Stimulated activated CD8-positive, alpha-beta memory T cell treated with anti-CD3 and anti-CD28 coated beads, Interleukin-2, amount 100 ng/mL, for 48 hours (primary cell): Measurements from ENCODE around the gene SMAD9.
"Not testable (repeated sequence)": the region's sequence is repeated elsewhere in the genome, so short reads cannot be mapped to it uniquely, and the experiment has no call there.

Source experiments
- DNase-seq, 2 donors: peaks; one replicate each; pipeline ENCODE4 v3.0.0-alpha.2; 2020; ENCODE audit warnings: low read depth in 2 of 2

The SMAD9 gene

DNA sequence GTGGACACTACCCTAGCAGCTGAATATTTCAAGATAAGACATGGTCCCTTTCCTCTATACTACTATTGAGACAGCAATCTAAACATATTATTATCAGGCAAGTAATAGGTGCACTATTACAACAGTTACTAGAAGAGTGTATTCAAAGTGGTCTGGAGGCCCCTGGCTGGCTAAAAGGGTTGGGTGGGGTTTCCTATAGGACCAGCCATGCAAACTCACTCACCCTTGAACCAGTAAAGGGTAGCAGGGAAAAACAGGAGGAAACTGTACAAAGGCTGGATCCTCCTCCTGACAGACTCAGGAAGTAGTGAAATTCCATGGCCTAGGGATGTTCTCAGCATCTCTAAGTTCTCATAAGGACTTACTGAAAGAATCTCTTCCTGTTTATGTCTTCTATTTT lies 7.7 kb downstream of the SMAD9 start:
- DNase-seq: no peak

DNA sequence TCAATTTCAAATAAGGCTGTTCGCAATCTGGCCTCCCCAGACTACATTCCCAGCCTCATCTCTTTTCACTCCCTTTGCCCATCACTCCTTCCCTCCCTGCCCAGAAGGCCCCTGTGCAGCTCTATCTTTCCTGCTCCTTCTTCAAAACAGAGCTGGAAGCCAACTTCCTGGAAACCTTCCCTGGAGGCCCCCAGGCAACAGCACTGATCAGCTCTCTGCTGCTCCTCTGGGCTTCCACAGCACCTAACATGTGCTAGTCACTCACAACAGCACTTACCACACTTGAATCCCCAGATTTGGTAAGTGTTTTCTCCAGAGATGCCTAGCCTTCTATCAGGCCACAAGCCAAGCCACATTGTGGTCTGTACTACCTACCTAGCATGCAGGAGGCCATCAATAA lies 9.5 kb downstream of the SMAD9 start:
- DNase-seq: no peak

DNA sequence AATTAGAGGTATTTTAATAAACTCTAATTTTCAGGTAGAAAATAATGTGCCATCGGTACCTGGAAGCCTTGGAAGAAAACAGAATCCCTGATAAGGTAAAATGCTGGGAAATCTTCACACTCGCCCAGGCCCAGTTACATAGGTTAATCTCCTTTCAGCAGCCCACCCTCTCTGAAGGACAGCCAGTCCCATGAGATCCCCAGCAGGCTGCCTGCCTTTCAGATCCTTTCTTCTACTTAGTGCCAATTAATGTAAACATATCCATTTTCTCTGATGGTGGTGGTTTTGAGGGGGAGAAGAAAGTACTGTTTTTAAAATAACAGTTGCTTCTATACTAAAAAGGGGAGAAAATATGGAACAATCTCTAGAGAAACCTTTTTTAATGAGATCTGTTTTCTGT lies 12.2 kb downstream of the SMAD9 start:
- DNase-seq: no peak

DNA sequence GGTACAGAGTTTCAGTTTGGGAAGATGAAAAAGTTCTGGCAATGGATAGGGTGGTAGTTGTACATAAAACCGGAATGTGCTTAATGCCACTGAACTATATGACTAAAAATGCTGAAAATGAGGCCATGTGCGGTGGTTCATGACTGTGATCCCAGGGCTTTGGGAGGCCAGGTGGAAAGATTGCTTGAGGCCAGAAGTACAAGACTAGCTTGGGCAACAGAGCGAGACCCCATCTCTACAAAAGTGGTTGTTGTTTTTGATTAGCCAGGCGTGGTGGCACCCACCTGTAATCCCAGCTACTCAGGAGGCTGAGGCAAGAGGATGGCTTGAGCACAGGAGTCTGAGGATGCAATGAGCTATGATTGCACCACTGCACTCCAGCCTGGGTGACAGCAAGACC lies 12.8 kb downstream of the SMAD9 start:
- DNase-seq: no peak

DNA sequence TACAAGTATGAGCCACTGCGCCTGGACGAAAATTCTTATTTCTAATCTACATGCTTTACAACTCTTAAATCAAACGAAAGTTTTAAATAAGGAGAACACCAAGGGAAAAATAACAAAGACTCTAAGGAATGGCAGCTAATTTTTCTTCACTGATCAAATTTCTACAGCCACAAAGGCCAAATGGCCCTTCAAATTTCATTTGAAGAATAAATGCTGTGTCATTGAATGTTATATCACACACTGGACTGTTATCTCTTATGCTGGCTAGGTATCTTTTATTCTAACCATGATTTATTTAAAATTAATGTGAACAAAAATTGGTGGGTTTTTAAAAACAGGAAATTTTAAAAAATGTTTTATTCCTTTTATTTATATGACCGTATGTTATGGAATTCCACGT lies 14.1 kb downstream of the SMAD9 start:
- DNase-seq: no peak

DNA sequence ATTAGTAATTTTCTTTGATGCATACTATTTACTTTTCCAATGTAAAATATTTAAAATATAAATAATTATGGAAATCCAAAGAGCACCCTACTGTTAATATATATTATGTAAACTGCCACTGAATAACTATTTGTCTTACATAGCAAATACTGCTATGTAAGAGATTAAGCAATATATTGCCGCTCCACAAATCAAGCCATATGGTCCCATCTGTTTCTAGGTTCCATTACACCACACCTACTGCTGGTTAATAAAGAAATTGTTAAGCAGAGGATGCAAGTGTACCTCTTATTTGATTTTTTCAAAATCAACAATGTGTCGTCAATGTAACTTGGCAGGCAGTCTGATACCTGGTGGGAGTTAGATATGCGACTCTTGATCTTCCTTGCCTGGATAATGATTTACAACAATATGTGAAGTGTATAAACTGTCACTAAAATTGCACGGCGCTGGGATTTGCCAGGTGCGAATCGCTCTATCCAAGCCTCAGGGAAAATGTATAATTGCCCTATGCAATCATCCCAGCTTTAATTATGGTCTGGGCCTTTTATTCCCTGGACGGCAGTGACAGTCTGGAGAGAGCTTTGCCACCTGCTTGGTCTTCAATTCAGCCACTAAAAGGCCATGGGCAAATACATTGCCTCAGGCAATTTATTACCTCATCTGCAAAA lies 16.0 kb downstream of the SMAD9 start:
- DNase-seq: no peak

DNA sequence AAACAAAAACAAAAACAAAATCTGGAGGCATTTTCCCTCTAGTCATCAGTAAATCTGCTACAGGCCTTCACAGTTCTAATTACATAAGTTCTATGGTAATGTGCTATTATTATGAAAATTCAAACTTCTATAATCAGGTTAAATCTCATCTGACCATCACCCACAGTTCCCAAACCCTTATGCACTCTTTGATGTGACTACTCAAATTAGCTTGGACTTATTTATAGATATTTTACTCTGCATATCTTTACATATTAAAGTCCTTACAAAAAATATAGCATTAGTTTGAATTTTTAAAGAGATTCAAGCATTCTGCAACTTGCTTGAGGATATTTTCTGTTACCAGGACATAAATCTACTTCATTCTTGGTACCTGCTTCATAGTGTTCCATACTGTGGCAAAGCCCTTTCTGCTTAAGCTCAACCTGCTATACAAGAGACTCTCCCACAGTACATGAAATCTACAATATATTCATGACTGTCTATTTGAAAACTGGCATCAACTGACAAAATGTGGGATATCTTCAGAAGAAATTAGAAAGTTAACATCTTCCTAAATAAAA lies 22.9 kb downstream of the SMAD9 start:
- DNase-seq: no peak

DNA sequence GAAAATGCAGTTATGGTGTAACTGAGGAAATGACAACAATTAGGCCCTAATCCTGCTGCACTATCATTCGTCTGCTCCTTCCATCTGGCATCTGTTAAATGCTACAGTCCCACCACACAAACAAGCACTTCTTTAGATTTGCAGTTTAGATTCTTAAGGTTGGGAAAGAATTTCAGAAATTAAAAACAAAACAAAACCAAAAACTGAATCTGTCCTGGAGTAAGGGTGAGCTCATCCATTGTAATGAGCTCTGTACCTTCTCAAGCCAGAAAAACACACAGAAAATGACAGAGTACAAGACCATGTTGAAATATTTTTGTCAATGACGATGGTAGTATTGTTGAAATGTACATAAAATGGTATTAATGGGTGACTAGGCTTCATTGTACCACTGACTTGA lies 28.3 kb downstream of the SMAD9 start:
- DNase-seq: no peak

DNA sequence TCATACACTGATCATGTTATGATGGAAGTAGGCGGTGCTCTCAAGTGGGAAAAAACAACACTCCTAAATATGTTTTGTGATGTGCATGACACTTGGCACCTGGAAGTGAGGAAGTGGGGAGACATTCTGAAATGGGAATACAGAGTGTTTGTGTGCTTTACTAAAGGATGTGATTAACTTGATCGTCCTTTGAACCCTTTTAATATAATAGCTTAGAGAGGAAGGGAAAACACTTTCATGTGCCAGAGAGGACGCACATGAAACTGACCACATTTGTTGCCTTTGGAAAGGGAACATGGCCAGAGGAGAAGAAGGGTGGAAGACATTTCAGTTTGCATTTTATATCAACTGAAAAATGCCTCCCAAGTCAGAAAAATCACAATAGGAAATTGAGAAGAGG lies 31.4 kb downstream of the SMAD9 start:
- no peak for DNase-seq

DNA sequence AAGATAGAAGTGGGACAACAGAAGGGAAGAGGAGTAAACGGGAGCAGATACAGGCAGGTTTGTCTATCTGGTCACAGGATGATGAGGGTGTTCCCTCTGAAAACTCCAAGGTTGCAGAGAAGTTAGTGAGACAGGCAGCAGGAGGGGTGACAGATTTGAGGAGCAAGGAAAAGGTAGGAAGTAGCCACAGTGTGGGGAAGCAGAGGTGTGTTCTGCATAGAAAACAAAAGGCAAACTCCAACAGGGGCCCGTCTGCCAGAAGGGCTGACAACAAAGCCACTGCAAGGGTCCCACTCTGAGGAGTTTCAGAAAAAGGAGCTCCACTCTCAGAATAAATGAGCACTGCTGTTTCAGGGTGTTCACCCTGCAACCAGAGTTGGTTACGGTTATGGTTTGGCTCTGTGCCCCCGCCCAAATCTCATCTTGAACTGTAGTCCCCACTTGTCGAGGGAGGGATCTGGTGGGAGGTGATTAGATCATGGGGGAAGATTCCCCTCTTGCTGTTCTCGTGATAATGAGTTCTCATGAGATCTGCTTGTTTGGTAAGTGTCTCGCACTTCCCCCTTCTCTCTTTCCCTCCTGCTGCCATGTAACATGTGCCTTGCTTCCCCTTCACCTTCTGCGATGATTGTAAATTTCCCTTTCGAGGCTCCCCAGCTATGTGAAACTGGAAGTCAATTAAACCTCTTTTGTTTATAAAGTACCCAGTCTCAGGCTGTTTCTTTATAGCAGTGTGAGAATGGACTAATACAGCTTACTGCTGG lies 32.1 kb downstream of the SMAD9 start:
- no peak for DNase-seq

DNA sequence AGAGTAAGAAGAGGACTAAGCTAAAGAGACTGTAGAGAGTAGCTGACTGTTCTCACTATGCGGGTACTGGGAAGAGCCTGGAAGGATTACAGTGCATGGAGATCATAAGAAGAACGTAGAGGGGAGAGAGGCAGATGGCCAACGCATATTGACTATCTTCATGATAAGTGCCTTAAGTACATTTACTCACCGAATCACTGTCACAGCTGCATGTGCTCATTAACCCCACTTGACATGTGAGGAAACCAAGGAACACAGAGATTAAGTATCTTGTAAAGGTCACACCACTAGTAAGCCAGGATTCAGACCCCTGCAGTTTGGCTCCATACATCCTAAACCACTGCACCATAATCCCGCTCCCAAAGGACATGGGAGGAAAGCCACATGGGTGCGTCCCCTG lies 34.1 kb downstream of the SMAD9 start:
- DNase-seq: no peak

DNA sequence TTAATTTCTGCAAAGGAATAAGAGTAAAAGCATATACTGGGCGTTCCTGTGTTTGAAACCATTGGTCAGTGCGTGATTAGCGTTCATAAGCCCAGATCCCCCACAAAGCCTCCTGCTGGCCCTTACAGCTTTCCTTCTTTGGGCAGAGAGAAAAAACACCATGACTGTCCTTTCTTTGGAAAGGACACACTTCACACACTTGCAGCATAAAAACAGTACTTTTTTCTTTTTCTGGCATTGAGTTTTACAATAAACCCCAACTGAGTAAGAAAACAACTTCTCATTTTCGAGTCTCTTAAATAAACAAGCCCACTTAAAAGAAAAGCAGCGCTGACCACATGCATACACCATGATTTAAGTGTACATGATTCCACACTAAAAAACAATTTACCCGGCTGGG lies 35.8 kb downstream of the SMAD9 start:
- no peak for DNase-seq

DNA sequence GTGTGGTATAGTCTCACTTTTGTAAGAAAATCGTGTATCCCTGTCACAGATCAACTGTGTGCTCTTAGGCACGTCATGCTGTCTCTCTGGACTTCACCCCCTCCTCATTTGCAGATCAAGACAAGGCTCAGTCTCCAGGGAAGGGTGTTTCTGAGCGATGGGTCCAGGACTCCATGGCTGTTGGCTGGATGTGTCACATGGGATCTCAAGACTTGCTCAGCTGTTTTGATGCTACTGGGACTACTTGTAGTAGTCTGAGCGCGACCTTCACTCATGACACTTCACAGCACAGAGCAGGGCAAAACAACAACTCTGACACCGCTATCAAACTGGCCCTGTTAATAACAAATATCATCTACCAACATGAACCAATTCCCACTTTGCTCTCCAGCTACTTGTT lies 36.2 kb downstream of the SMAD9 start:
- no peak for DNase-seq

DNA sequence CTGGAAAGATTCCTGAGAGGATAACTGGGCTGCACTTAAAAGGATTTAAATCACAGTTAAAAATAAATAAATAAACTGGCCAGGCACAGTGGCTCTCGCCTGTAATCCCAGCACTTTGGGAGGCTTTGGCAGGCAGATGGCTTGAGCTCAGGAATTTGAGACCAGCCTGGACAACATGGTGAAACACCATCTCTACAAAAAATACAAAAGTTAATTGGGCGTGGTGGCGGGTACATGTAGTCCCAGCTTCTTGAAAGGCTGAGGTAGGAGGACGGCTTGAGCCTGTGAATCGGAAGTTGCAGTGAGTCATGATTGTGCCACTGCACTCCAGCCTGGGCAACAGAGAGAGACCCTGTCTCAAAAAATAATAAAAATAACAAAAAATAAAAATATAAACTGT lies 36.6 kb downstream of the SMAD9 start:
- DNase-seq: not testable (repeated sequence)

DNA sequence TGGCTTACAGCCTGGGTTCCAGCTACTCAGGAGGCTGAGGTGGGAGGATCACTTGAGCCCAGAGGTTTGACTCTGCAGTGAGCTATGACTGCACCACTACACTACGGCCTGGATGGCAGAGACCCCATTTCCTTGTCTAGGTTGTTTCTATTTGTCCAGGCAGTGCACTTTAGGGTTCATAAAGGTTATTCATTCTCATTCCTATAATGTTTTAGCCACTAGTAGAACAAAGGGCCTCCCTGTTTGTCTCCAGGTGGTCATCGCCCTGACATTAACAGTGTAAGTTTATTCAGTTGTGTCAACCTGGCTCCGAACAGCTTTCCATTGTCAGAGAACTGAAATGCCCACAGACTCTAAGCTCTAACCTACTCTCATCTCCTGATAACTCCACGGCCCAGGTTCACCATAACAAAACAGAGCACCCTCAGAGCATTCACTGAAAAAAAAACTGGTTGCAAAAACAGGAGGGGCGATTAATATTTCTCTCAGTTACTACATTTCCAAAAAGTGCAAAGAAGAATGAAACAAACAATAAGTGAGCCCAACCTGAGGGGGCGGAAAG lies 37.1 kb downstream of the SMAD9 start:
- DNase-seq: no peak

DNA sequence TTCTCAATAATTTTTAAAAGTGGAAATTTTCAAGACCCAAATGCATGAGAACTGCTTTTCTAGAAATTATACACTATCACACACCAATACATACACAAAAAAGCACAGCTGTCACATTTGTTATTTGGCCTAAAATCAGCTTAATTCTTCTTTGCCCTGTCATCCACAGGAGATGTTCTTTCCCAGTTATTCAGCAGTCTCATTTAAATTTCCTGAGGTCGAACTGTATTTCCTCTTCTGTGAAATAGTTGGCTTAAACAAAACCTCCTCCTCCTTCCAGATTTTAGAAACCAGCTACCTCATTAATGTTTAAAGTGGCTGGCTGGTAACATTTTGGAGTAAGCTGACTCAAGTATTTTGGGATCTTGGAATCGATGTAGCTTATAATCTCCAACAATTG lies 39.1 kb downstream of the SMAD9 start:
- DNase-seq: no peak

DNA sequence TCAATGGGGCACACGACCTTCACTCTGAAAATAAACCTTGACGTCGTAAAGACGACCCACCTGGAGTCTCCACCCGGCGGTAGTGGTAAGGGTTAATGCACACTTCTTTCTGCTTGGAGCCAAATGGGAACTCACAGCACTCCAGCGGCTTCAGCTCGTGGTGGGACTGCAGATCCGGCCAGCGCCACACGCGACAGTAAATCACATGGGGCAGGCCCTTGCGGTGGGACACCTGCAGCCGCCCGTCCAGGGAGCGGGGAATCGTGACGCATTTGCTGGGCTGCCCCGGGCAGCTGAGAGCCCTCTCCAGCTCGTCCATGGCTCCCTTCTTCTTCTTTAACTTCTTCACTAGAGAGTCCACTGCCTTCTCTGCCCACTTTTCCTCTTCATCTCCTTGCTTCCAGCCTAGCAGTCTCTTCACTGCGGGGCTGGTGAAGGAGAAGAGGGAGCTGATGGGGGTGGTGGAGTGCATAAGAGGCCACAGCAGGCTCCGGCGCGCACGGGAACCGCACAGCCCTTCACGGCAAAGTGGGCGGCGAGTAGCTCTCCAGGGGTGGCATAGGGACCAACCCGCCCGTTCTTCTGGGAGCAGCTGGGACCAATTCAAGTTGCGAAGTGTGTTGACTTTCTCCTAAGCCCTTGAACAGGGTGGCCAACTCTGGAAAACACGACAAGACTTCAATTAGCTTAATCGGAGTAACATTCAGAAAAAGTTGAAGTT lies 40.7 kb downstream of the SMAD9 start:
- no peak for DNase-seq

DNA sequence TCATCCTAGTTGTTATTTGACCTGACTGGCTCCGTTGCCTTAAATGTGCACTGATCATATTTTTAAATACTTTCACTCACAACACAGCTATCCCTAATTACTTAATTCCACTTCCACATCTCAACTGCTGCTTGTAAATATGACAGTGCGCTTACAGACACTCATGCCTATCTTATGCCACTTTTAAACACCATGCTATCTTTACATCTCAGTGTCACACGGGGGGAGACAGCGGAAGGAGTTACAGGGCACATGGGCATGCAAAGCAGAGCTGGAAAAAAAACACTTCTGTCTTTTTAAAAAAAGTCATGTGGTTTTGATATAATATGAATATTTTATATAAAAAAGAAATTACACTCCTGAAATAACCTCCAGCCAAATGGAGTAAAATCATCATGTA lies 44.1 kb downstream of the SMAD9 start:
- no peak for DNase-seq

DNA sequence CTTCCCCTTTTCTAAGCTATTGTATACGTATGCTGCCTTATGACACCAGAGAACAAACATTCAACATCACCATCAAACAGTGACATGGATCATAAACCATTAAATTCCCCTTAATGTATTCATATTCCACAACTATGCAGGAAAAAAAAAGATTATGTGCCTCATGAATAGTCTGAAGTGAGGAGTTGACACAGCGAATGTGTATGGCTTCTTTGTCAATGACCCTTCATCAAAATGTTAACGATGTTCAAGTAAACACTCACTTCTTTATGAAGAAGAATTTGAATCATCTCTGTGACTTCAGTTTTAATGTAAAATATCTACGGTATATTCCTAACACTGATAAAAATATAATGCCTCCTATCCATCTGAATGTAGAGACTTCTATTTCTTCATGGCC lies 44.6 kb downstream of the SMAD9 start:
- no peak for DNase-seq

DNA sequence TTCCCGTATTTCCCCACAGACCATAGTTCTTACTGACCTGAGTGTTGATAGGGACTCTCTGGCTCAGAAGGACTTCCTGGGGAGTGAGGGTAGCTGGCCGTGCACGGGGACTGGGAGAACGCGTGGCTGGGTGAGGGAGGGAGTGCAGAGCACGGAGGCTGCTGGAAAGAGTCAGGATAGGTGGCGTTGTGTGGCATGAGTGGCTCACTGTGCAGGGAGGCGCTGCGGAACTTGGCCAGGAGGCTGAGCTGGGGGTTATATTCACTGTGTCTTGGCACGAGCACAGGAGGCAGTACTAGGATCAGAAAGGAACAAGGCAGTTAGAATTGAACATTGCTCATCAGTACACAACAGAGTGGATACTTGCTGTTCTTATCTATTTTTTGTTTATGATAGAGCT lies 47.4 kb downstream of the SMAD9 start:
- no peak for DNase-seq

DNA sequence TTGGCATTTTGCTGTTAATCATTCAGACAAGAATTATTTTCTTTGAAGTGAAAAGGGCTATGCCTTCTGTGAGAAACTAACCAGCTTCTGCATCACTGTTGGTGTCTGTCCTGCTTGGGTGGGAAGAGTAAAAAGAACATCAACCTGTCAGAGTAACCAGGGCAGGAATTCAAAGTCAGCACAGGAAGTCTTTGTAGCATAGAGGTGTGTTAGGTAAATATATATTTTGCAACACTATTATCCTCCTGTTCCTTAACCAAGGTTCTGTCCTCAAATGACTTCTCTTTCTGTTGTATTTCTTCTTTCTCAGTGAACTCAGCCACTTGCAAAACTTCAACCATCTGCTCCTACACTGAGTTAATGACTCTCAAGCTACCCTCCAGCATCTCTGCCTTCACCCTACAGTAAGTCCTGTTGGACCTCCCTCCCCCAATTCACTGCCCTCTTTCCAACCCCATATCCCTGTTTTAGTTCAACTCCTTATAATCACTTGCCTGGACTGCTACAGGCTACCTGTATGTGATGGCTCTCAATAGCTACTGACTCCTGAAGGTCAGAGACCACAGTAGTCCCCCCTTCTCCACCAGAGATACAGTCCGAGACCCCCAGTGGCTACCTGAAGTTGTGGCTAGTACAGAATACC lies 49.9 kb downstream of the SMAD9 start:
- DNase-seq: no peak

DNA sequence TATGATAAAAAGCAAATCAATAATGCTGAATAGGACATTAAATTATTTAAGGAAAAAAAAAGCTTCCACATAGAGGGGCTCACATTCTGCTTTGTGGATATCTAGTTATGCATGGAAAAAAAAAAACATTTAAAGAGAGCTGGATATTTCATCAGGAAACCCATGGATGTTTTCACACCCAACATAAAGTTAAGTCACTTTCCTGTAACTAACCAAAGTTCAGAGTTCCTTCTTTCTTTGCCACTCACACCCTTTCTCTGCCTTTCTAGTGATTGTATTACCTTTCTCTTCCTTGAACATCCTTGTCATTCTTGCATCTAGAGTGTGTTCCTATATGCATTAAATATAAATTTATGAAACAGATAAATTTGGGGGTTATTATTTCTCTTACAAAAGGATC lies 53.8 kb downstream of the SMAD9 start:
- DNase-seq: no peak
